Measurements from ENCODE around the gene SIM1. TPM values are rescaled to one million over a fixed set of nuclear protein-coding genes. Genes with fewer than 3 reads are reported as not detected.

The SIM1 gene
- total RNA-seq, 4 donors from 2014 or later = 0.18 to 0.72 (median 0.42) TPM

GRCh38 chr6:100430962-100431361 lies 33.8 kb downstream of the SIM1 start:
- TF ChIP-seq EP300 (IDR thresholded peaks at IDR 0.05) (no peak), POLR2AphosphoS5 (IDR thresholded peaks at IDR 0.05) (no peak)
- TF ChIP-seq, protein P1, sequence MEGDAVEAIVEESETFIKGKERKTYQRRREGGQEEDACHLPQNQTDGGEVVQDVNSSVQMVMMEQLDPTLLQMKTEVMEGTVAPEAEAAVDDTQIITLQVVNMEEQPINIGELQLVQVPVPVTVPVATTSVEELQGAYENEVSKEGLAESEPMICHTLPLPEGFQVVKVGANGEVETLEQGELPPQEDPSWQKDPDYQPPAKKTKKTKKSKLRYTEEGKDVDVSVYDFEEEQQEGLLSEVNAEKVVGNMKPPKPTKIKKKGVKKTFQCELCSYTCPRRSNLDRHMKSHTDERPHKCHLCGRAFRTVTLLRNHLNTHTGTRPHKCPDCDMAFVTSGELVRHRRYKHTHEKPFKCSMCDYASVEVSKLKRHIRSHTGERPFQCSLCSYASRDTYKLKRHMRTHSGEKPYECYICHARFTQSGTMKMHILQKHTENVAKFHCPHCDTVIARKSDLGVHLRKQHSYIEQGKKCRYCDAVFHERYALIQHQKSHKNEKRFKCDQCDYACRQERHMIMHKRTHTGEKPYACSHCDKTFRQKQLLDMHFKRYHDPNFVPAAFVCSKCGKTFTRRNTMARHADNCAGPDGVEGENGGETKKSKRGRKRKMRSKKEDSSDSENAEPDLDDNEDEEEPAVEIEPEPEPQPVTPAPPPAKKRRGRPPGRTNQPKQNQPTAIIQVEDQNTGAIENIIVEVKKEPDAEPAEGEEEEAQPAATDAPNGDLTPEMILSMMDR (IDR thresholded peaks at IDR 0.05) = no peak
- no peaks in the 10 kb centered on the region for H3K9me3 ChIP-seq

GRCh38 chr6:100427452-100427851 lies 37.3 kb downstream of the SIM1 start:
- no peak for DNase-seq (ENCODE audit: low spot score in 2 of 2)
- H3K4me1 ChIP-seq = no peaks in the 10 kb centered on the region
- no peaks in the 10 kb centered on the region for H3K9me3 ChIP-seq
- no peaks in the 10 kb centered on the region for H3K27me3 ChIP-seq
- H3K36me3 ChIP-seq = no peaks in the 10 kb centered on the region
- H3K27ac ChIP-seq = no peak overlapping the region
- H3K4me3 ChIP-seq = no peak overlapping the region
- TF ChIP-seq, protein P1 (IDR thresholded peaks at IDR 0.05) = no peak
- TF ChIP-seq POLR2AphosphoS5 (IDR thresholded peaks at IDR 0.05) (no peak), EP300 (IDR thresholded peaks at IDR 0.05) (no peak), POLR2A (IDR thresholded peaks at IDR 0.05) (no peak)

More at GRCh38 chr6:100430962-100431361, 33.8 kb downstream of the SIM1 start:
- Histone ChIP-seq H3K36me3 (no peaks in the 10 kb centered on the region), H3K4me3 (no peak overlapping the region), H3K4me1 (no peaks in the 10 kb centered on the region), H3K27ac (no peak overlapping the region), H3K27me3 (no peaks in the 10 kb centered on the region)
- WGBS = 62% methylated on average over 3 of the region's 3 CpGs
- DNase-seq (ENCODE audit: low spot score in 2 of 2) = no peak

- Histone ChIP-seq H3K27me3 (no peaks in the 10 kb centered on the region), H3K27ac (no peak overlapping the region), H3K36me3 (no peaks in the 10 kb centered on the region), H3K4me3 (no peak overlapping the region), H3K9me3 (no peaks in the 10 kb centered on the region), H3K4me1 (no peaks in the 10 kb centered on the region)
- TF ChIP-seq, protein P1 (IDR thresholded peaks at IDR 0.05) = no peak
- no peak for TF ChIP-seq POLR2AphosphoS5 (IDR thresholded peaks at IDR 0.05)
- no peak for TF ChIP-seq POLR2A (IDR thresholded peaks at IDR 0.05)
- TF ChIP-seq EP300 (IDR thresholded peaks at IDR 0.05) = no peak
- DNase-seq (ENCODE audit: low spot score in 2 of 2) = no peak
- WGBS = 71% methylated on average over 10 of the region's 10 CpGs
These were observed 37.9 kb downstream of the SIM1 start for GRCh38 chr6:100426744-100427338.

DNA sequence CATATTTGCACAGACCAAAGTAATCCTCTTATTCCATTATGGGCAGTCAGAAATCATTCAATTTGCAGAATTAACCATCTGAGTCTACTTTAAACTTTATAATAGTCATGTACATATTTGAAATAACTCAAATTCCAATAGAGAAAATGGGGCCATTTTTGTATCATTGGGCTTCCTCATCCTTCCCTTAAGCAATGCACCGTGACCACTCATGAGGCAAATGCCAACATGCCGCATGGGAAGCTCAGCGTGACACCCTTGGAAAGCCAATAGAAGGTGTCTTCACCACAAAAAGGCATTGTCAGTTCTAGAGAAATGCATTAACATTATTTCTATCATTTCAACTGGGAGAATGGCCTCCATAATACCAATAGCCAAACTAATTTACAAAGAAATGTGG lies 38.5 kb downstream of the SIM1 start:
- WGBS = 97% methylated on average over 3 of the region's 3 CpGs
- Histone ChIP-seq H3K9me3 (no peaks in the 10 kb centered on the region), H3K27me3 (no peaks in the 10 kb centered on the region), H3K4me1 (no peaks in the 10 kb centered on the region), H3K4me3 (no peak overlapping the region), H3K27ac (no peak overlapping the region), H3K36me3 (no peaks in the 10 kb centered on the region)
- no peak for DNase-seq (ENCODE audit: low spot score in 2 of 2)
- no peak for TF ChIP-seq EP300 (IDR thresholded peaks at IDR 0.05)
- TF ChIP-seq, protein P1 (IDR thresholded peaks at IDR 0.05) = no peak
- TF ChIP-seq POLR2A (IDR thresholded peaks at IDR 0.05) = no peak

- no peak for TF ChIP-seq POLR2AphosphoS5 (IDR thresholded peaks at IDR 0.05)
- no peak for TF ChIP-seq POLR2A (IDR thresholded peaks at IDR 0.05)
- TF ChIP-seq, protein P1 (IDR thresholded peaks at IDR 0.05) = no peak
- Histone ChIP-seq H3K4me1 (no peaks in the 10 kb centered on the region), H3K36me3 (no peaks in the 10 kb centered on the region), H3K9me3 (no peaks in the 10 kb centered on the region), H3K4me3 (no peak overlapping the region), H3K27me3 (no peaks in the 10 kb centered on the region), H3K27ac (no peak overlapping the region)
- 55% methylated on average over 3 of the region's 3 CpGs for WGBS
- DNase-seq (ENCODE audit: low spot score in 2 of 2) = no peak
These were observed 44.0 kb downstream of the SIM1 start for GRCh38 chr6:100420711-100421110.
